Natural killer cell (primary cell): Measurements from ENCODE around the gene RSAD2. TPM values are rescaled to one million over a fixed set of nuclear protein-coding genes. Genes with fewer than 3 reads are reported as not detected.

Experiments
- ATAC-seq, 3 donors: fragments of 150-1000 bp in 2 of 3; fragments of 200-7000 bp in 1 of 3; cut with Tn5 transposase; 1 replicate in 1 of 3; 2 replicates in 2 of 3; pipeline ENCODE4 v1.10.0; 2021; ENCODE audit warnings: mild to moderate bottlenecking in 2 of 3, moderate library complexity in 2 of 3
- DNase-seq, 2 donors: peaks; one replicate each; pipeline versions ENCODE4 v3.0.0 to v3.0.0-alpha.2; 2013 to 2021; ENCODE audit warnings: mixed read lengths in 1 of 2
- H3K27ac ChIP-seq: one replicate; pipeline ENCODE4 v1.5.1; 2013; ENCODE audit warnings: mild to moderate bottlenecking, low read length
- H3K27me3 ChIP-seq: one replicate; pipeline ENCODE4 v1.6.1; 2013; ENCODE audit warnings: low read length; ENCODE audit not compliant: control insufficient read depth, insufficient read depth
- H3K36me3 ChIP-seq: one replicate; pipeline ENCODE4 v1.6.1; 2013; ENCODE audit warnings: low read length; ENCODE audit not compliant: control insufficient read depth, insufficient read depth
- H3K4me1 ChIP-seq: one replicate; pipeline ENCODE4 v1.6.1; 2013; ENCODE audit warnings: low read length; ENCODE audit not compliant: control insufficient read depth, insufficient read depth
- H3K4me3 ChIP-seq: one replicate; pipeline ENCODE4 v1.5.1; 2013; ENCODE audit warnings: low read length
- H3K9me3 ChIP-seq: one replicate; pipeline ENCODE4 v1.6.1; 2013; ENCODE audit warnings: low read length; ENCODE audit not compliant: control insufficient read depth, insufficient read depth
- H3K27ac Mint-ChIP-seq, 2 donors: one replicate each; pipeline ENCODE4 v1.8.0; 2022; ENCODE audit warnings: mild to moderate bottlenecking in 2 of 2, mixed read lengths in 2 of 2, moderate library complexity in 1 of 2
- H3K27me3 Mint-ChIP-seq, 2 donors: one replicate each; pipeline ENCODE4 v1.8.0; 2022; ENCODE audit warnings: low read depth in 2 of 2, mixed read lengths in 2 of 2
- H3K36me3 Mint-ChIP-seq: one replicate; pipeline ENCODE4 v1.8.0; 2022; ENCODE audit warnings: mixed read lengths
- H3K4me1 Mint-ChIP-seq, 2 donors: one replicate each; pipeline ENCODE4 v1.8.0; 2022; ENCODE audit warnings: mixed read lengths in 2 of 2
- H3K4me3 Mint-ChIP-seq: one replicate; pipeline ENCODE4 v1.8.0; 2022; ENCODE audit warnings: mild to moderate bottlenecking, moderate library complexity, mixed read lengths
- H3K9me3 Mint-ChIP-seq, 2 donors: one replicate each; pipeline ENCODE4 v1.8.0; 2022; ENCODE audit warnings: mixed read lengths in 2 of 2
- WGBS: methylation state at CpG from one replicate; pipeline ENCODE4 v1.1.7; 2013; ENCODE audit warnings: missing lambda C conversion rate; ENCODE audit not compliant: insufficient coverage; 5-methylcytosine and 5-hydroxymethylcytosine counted together
- intact Hi-C: fragments of 100-400 bp; cut with micrococcal nuclease; formaldehyde crosslinking; loops from one replicate; pipeline ENCODE4 v1.14.2; 2022
- total RNA-seq, 4 donors: library from RNA; stranded (reverse); fragments of 120-200 nt in 1 of 4; gene quantifications; one replicate each; pipeline versions ENCODE4 v1.2.3 to v1.2.4, GENCODE V29; 2013 to 2022
- TF ChIP-seq, protein P1 (sequence below): fragments of 200-600 bp; IDR thresholded peaks from one replicate; pipeline ENCODE4 v1.8.0; 2022; ENCODE audit warnings: antibody characterized with exemption

The RSAD2 gene
- total RNA-seq, 3 donors from 2014 or later (not counting 1 experiment from before 2014, with no cell fraction given): 7.9 to 12.0 (median 9.4) TPM

DNA sequence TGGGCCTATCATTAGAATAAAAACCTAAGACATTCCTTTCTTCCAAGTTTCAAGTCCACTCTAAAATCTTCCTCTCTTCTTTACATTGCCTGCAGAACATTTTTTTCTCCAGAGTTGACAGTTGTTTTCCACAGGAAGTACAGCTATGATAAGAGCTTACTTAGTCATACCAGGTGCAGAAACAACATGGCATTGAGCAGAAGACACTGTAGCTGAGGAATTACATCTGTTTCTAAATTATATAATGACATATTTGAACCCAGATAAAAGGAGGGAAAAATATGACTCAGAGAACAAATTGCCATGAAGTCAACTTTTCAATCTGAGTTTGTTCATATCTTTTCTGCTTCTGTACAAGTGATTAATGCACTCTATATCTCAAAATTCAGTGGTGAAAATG lies 42.1 kb upstream of the RSAD2 start:
- Mint-ChIP-seq H3K9me3 (peaks cover 9 to 18% of the 10 kb centered on the region in 2 donors), H3K36me3 (peaks cover 11% of the 10 kb centered on the region), H3K27ac (no peak overlapping the region), H3K27me3 (no peaks in the 10 kb centered on the region), H3K4me3 (no peak overlapping the region), H3K4me1 (peaks cover 9 to 12% of the 10 kb centered on the region in 2 donors)
- Histone ChIP-seq H3K9me3 (no peaks in the 10 kb centered on the region), H3K27ac (no peak overlapping the region), H3K27me3 (no peaks in the 10 kb centered on the region), H3K36me3 (no peaks in the 10 kb centered on the region), H3K4me3 (no peak overlapping the region), H3K4me1 (no peaks in the 10 kb centered on the region)
- intact Hi-C loops: no loop called here
- TF ChIP-seq, protein P1, sequence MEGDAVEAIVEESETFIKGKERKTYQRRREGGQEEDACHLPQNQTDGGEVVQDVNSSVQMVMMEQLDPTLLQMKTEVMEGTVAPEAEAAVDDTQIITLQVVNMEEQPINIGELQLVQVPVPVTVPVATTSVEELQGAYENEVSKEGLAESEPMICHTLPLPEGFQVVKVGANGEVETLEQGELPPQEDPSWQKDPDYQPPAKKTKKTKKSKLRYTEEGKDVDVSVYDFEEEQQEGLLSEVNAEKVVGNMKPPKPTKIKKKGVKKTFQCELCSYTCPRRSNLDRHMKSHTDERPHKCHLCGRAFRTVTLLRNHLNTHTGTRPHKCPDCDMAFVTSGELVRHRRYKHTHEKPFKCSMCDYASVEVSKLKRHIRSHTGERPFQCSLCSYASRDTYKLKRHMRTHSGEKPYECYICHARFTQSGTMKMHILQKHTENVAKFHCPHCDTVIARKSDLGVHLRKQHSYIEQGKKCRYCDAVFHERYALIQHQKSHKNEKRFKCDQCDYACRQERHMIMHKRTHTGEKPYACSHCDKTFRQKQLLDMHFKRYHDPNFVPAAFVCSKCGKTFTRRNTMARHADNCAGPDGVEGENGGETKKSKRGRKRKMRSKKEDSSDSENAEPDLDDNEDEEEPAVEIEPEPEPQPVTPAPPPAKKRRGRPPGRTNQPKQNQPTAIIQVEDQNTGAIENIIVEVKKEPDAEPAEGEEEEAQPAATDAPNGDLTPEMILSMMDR: no peak
- ATAC-seq (no peak), DNase-seq (no peak)

DNA sequence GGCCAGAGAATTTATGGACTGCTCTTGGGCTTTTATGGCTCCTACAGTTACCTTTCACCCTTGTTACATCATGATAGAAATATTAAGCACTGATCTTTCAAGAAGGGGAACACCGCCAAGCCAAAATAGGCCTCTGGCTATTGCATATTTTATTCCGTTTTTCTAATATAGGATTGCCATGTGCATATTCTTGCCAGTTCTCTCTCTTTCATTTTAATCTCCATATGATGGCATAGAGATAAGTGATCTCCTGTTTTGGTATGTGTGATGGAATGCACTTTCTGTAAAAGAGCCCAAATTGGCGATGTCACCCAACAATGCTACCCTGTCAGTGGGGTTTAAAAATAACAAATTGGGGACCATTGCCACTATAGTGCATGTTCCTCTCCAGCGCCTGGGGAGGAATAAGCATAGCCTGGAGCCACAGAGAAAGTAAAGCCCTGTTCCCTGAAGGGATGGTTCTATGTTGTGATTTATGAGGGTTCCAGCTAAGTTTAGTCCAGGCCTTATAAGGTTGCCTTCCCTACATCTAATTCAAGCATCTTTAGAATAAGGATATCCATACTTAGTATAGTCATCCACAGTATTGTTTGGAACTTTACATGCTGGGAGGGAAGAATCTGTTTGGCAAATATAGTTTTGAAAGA lies 38.8 kb upstream of the RSAD2 start:
- Histone ChIP-seq H3K36me3 (no peaks in the 10 kb centered on the region), H3K27ac (no peak overlapping the region), H3K9me3 (peaks cover 16% of the 10 kb centered on the region), H3K4me1 (no peaks in the 10 kb centered on the region), H3K27me3 (no peaks in the 10 kb centered on the region), H3K4me3 (no peak overlapping the region)
- no peak overlapping the region for H3K27ac Mint-ChIP-seq
- no peak overlapping the region for H3K4me3 Mint-ChIP-seq
- H3K27me3 Mint-ChIP-seq: no peaks in the 10 kb centered on the region
- ATAC-seq (no peak), DNase-seq (no peak)
- intact Hi-C loops: no loop called here
- H3K4me1 Mint-ChIP-seq: peaks cover 0 to 4% of the 10 kb centered on the region in 2 donors
- TF ChIP-seq, protein P1: no peak
- WGBS: 95% methylated on average over 4 of the region's 4 CpGs
- H3K36me3 Mint-ChIP-seq: peaks cover under 1% of the 10 kb centered on the region
- H3K9me3 Mint-ChIP-seq: peaks cover 2 to 10% of the 10 kb centered on the region in 2 donors

- Mint-ChIP-seq H3K27ac (no peak overlapping the region), H3K36me3 (peaks cover 24% of the 10 kb centered on the region), H3K4me3 (no peak overlapping the region), H3K27me3 (no peaks in the 10 kb centered on the region), H3K4me1 (no peaks in the 10 kb centered on the region), H3K9me3 (peaks cover 3 to 14% of the 10 kb centered on the region in 2 donors)
- Histone ChIP-seq H3K27me3 (no peaks in the 10 kb centered on the region), H3K4me1 (no peaks in the 10 kb centered on the region), H3K4me3 (no peak overlapping the region), H3K36me3 (no peaks in the 10 kb centered on the region), H3K27ac (no peak overlapping the region), H3K9me3 (peaks cover 43% of the 10 kb centered on the region)
- DNase-seq (no peak), ATAC-seq (no peak)
- TF ChIP-seq, protein P1: no peak
- 87% methylated on average over 2 of the region's 2 CpGs for WGBS
- intact Hi-C loops: no loop called here
These were observed 35.9 kb upstream of the RSAD2 start for GRCh38 chr2:6841537-6842287.
